Naive thymus-derived CD8-positive, alpha-beta T cell (primary cell): ENCODE measurements around the gene SH3BP2. TPM values are rescaled to one million over a fixed set of nuclear protein-coding genes. Genes with fewer than 3 reads are reported as not detected.

Experiments
- ATAC-seq, 2 donors: fragments of 150-1000 bp; cut with Tn5 transposase in 1 of 2; sonication (Bioruptor Pico), chemical (Tn5 transposase) in 1 of 2; 1 replicate in 1 of 2; 2 replicates in 1 of 2; pipeline ENCODE4 v1.10.0; 2021; ENCODE audit warnings: mild to moderate bottlenecking in 2 of 2, moderate library complexity in 2 of 2
- POLR2A ChIA-PET: fragments of 350-600 bp; sonication (Branson Sonifier 250); formaldehyde crosslinking; loops from one replicate; lab custom pipeline; 2021; ENCODE audit warnings: antibody characterized with exemption; lab: Charles Lee
- DNase-seq, 10 donors: peaks; one replicate each; pipeline versions ENCODE4 v3.0.0 to v3.0.0-alpha.2; 2020 to 2022
- H3K27ac Mint-ChIP-seq, 10 donors: one replicate each; pipeline ENCODE4 v1.8.0; 2020 to 2022; ENCODE audit warnings: mild to moderate bottlenecking in 10 of 10, mixed read lengths in 10 of 10, moderate library complexity in 4 of 10, inconsistent platforms in 1 of 10
- H3K27me3 Mint-ChIP-seq, 5 donors: one replicate each; pipeline ENCODE4 v1.8.0; 2021 to 2022; ENCODE audit warnings: mixed read lengths in 5 of 5
- H3K36me3 Mint-ChIP-seq, 3 donors: one replicate each; pipeline ENCODE4 v1.8.0; 2020 to 2022; ENCODE audit warnings: mixed read lengths in 3 of 3, mild to moderate bottlenecking in 2 of 3, inconsistent platforms in 1 of 3
- H3K4me1 Mint-ChIP-seq, 4 donors: one replicate each; pipeline ENCODE4 v1.8.0; 2021 to 2022; ENCODE audit warnings: mixed read lengths in 4 of 4
- H3K4me3 Mint-ChIP-seq, 10 donors: one replicate each; pipeline ENCODE4 v1.8.0; 2020 to 2022; ENCODE audit warnings: mild to moderate bottlenecking in 10 of 10, mixed read lengths in 10 of 10, moderate library complexity in 6 of 10, inconsistent platforms in 1 of 10
- H3K9me3 Mint-ChIP-seq, 9 donors: one replicate each; pipeline ENCODE4 v1.8.0; 2020 to 2022; ENCODE audit warnings: mixed read lengths in 9 of 9, mild to moderate bottlenecking in 3 of 9, inconsistent platforms in 1 of 9, moderate library complexity in 1 of 9
- polyA plus RNA-seq, 3 donors: library from polyadenylated mRNA; unstranded; fragments of 300-500 nt; fragmentation: Illumina TruSeq; gene quantifications; one replicate each; pipeline ENCODE4 v1.2.3, GENCODE V29; 2021
- total RNA-seq, 8 experiments: library from RNA in 2 of 8; stranded (reverse) in 2 of 8; gene quantifications; one replicate each; pipeline ENCODE4 v1.2.3 and lab custom pipeline; 2021 to 2026

SH3BP2 gene
- total and polyA plus RNA-seq, 5 experiments from 2014 or later, result 4.8 to 28.3 (median 10.8) TPM

DNA sequence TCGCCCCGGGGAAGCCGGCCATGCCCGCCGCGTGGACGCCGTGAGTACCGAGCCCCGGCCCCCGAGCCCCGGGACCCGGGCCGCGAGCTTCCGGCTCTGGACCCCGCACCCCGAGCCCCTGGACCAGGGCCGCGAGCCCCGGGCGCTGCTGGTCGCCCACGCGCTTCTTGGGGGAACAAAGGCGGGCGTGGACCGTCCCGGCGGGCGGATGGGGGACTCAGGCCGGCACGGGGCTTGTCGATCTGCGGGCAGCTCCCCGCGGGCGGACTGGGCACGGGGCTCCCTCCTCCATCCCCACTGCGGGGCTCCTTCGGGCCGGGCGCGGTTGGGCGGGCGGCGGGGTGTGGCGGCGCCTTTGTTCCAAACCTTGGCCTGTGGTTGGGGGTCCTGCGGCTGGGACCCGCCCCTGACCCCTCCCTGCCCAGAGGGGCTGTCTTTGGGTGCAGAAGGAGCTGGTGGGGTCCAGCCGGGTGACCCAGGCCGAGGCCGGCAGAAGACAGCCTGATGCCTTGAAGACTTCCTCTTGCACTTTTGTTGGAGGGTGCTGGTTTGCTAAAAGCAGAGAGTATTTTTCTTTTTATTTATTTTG, 25.6 kb downstream of the SH3BP2 start:
- peak overlapping the region; percentile 56 to 81 (median 71) for H3K4me3 Mint-ChIP-seq
- peak overlapping the region in 4 of 10 donors; percentile 71 to 87 (median 73) for H3K27ac Mint-ChIP-seq
- no peaks in the 10 kb centered on the region for H3K27me3 Mint-ChIP-seq
- ATAC-seq (peak; percentile 1 to 35), DNase-seq (peak in 1 of 10 donors; percentile 16)
- H3K9me3 Mint-ChIP-seq, result no peaks in the 10 kb centered on the region
- POLR2A ChIA-PET, result interaction anchor here (0.7 to 3.1 kb wide), 9 partner anchors 9 to 144 kb away, joined by 3 to 17 read pairs (median 3); partner anchors contain the start of gene ADD1
- peaks cover 0 to 19% (median 0%) of the 10 kb centered on the region in 3 donors for H3K36me3 Mint-ChIP-seq
- H3K4me1 Mint-ChIP-seq, result peaks cover 37 to 62% (median 59%) of the 10 kb centered on the region in 4 donors

DNA sequence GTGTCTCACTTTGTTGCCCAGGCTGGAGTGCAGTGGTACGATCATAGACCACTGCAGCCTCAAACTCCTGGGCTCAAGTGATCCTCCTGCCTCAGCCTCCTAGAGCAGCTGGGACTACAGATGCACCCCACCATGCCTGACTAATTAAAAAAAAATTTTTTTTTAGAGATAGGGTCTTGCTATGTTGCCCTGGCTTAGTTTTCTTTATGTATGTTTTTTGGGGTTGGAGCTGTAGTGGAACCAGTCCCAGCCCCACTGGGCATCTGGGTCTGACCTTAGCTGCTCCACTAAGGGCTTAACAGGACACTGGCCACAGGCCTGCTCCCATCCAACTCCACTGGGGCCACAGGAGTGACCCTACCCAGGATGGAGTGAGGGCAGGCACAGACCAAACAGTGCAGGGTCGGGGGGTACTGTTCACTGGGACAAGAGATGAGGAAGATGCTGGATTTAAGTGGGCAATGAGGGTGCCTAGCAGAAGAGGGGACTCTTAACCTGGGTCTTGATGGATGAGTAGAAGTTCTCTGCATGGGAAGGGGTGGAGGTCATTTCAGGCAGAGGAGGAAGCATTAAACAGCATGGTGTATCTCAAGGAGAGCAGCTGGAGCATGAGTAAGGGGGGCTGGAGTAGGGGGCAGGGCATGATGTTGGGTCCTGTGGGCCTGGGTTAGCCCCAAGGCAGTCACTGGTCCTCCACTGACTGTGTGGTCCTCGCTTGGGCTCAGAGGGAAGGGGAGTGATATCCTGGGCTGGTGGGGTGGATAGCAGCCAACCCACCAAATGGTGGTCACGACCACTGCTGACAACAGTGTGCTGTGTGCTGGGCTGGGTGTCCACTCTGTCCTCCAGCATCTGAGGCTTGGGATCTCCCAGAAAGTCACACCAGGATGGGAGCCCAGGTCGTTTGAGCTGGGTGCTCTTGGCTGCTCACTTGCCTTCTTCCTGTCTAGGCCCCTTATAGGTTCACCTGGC, 26.6 kb downstream of the SH3BP2 start:
- Mint-ChIP-seq H3K36me3 (peaks cover 0 to 26% (median 0%) of the 10 kb centered on the region in 3 donors), H3K4me3 (peak overlapping the region; percentile 56 to 88 (median 71)), H3K27ac (peak overlapping the region; percentile 70 to 93 (median 74)), H3K4me1 (peaks cover 27 to 53% (median 48%) of the 10 kb centered on the region in 4 donors), H3K27me3 (no peaks in the 10 kb centered on the region), H3K9me3 (no peaks in the 10 kb centered on the region)
- ATAC-seq (no peak), DNase-seq (no peak)
- POLR2A ChIA-PET, result interaction anchor here (0.6 to 3.1 kb wide), 6 partner anchors 9 to 34 kb away, joined by 3 to 17 read pairs (median 4); no protein-coding TSS in a partner anchor

DNA sequence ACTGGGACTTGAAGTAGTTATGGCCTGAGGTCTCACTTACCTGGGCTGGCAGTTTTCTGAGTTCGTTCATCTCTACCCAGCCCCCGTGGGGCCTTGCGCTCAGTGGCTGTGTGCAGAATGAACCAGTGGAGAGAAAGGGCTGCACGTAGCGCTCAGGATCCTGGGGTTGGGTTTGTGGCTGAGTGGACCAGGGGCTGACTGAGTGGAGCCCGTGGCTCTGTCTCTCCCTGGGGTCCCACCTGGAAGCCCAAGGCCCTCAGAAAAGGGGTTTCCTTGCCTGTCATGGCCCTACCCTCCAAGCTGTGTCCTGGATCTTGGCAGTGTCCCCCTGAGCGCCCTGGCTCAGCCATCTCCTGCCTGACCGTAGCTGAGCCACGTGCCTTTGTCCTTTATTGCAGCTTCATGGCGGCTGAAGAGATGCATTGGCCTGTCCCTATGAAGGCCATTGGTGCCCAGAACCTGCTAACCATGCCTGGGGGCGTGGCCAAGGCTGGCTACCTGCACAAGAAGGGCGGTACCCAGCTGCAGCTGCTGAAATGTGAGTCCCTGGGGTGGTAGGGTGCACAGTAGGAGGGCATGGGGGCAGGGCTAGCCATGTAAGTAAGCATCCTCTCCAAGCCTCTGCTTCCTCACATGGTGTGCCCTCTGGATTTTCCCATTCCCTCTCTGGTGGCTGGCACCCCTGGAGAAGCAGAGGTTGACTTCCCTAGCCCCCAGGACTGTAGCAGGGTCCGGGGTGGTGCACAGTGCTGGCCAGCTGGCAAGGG, 27.5 kb downstream of the SH3BP2 start:
- H3K4me3 Mint-ChIP-seq, result peak overlapping the region in 5 of 10 donors; percentile 26 to 75 (median 63)
- H3K36me3 Mint-ChIP-seq, result peaks cover 0 to 34% (median 0%) of the 10 kb centered on the region in 3 donors
- peak overlapping the region in 8 of 10 donors; percentile 56 to 93 (median 72) for H3K27ac Mint-ChIP-seq
- H3K4me1 Mint-ChIP-seq, result peaks cover 25 to 47% (median 40%) of the 10 kb centered on the region in 4 donors
- H3K27me3 Mint-ChIP-seq, result no peaks in the 10 kb centered on the region
- POLR2A ChIA-PET, result interaction anchor here (0.8 to 1.1 kb wide), 2 partner anchors 8 to 20 kb away, joined by 3 read pairs; no protein-coding TSS in a partner anchor
- no peaks in the 10 kb centered on the region for H3K9me3 Mint-ChIP-seq
- DNase-seq (no peak), ATAC-seq (no peak)

GRCh38 chr4:2822461-2823300, 29.8 kb downstream of the SH3BP2 start:
- H3K4me3 Mint-ChIP-seq, result no peak overlapping the region
- H3K36me3 Mint-ChIP-seq, result peaks cover 0 to 32% (median 0%) of the 10 kb centered on the region in 3 donors
- DNase-seq (peak in 1 of 10 donors; percentile 57), ATAC-seq (no peak)
- H3K27ac Mint-ChIP-seq, result peak overlapping the region in 4 of 10 donors; percentile 46 to 79 (median 69)
- H3K4me1 Mint-ChIP-seq, result peaks cover 17 to 32% (median 21%) of the 10 kb centered on the region in 4 donors
- no peaks in the 10 kb centered on the region for H3K27me3 Mint-ChIP-seq
- POLR2A ChIA-PET, result no interaction called here
- H3K9me3 Mint-ChIP-seq, result no peaks in the 10 kb centered on the region

DNA sequence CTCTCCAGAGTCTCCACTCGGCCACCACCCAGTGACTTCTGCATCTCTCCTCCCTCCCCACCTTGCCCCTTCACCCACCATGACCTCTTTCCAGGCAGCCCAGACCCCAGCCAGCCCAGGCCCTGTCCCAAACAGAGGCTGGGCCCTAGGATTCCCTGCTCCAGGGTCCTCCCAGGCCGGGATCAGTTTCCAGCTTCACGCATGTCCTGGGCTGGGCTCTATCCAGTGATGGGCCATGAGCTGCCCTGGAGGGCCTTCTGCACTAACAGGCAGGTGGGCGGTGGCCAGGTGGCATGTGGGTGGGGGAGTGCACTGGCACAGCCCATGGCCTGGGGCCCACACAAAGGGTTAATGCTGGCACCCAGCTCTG, 30.4 kb downstream of the SH3BP2 start:
- POLR2A ChIA-PET, result interaction anchor here (1.5 kb wide), 1 partner anchor 9 kb away, joined by 6 read pairs; no protein-coding TSS in a partner anchor
- Mint-ChIP-seq H3K36me3 (peaks cover 0 to 35% (median 0%) of the 10 kb centered on the region in 3 donors), H3K27ac (peak overlapping the region in 1 of 10 donors; percentile 63), H3K4me3 (no peak overlapping the region), H3K4me1 (peaks cover 17 to 31% (median 20%) of the 10 kb centered on the region in 4 donors), H3K27me3 (no peaks in the 10 kb centered on the region), H3K9me3 (no peaks in the 10 kb centered on the region)
- DNase-seq (peak in 1 of 10 donors; percentile 2), ATAC-seq (no peak)

GRCh38 chr4:2823671-2824328, 30.9 kb downstream of the SH3BP2 start:
- DNase-seq, result peak in 2 of 10 donors; percentile 2 to 40
- POLR2A ChIA-PET, result interaction anchor here (1.5 kb wide), 1 partner anchor 9 kb away, joined by 6 read pairs; no protein-coding TSS in a partner anchor
- Mint-ChIP-seq H3K27ac (peak overlapping the region in 1 of 10 donors; percentile 6), H3K9me3 (no peaks in the 10 kb centered on the region), H3K4me1 (peaks cover 16 to 35% (median 19%) of the 10 kb centered on the region in 4 donors), H3K27me3 (no peaks in the 10 kb centered on the region), H3K4me3 (no peak overlapping the region), H3K36me3 (peaks cover 0 to 40% (median 0%) of the 10 kb centered on the region in 3 donors)
- no peak for ATAC-seq

GRCh38 chr4:2824329-2824835, 31.5 kb downstream of the SH3BP2 start:
- POLR2A ChIA-PET, result interaction anchor here (0.6 to 1.5 kb wide), 2 partner anchors 10 to 26 kb away, joined by 3 to 6 read pairs; no protein-coding TSS in a partner anchor
- Mint-ChIP-seq H3K36me3 (peaks cover 0 to 43% (median 2%) of the 10 kb centered on the region in 3 donors), H3K27ac (peak overlapping the region in 1 of 10 donors; percentile 53), H3K27me3 (no peaks in the 10 kb centered on the region), H3K9me3 (no peaks in the 10 kb centered on the region), H3K4me3 (no peak overlapping the region), H3K4me1 (peaks cover 11 to 32% (median 16%) of the 10 kb centered on the region in 4 donors)
- DNase-seq, result peak in 2 of 10 donors; percentile 2 to 47
- ATAC-seq, result no peak

DNA sequence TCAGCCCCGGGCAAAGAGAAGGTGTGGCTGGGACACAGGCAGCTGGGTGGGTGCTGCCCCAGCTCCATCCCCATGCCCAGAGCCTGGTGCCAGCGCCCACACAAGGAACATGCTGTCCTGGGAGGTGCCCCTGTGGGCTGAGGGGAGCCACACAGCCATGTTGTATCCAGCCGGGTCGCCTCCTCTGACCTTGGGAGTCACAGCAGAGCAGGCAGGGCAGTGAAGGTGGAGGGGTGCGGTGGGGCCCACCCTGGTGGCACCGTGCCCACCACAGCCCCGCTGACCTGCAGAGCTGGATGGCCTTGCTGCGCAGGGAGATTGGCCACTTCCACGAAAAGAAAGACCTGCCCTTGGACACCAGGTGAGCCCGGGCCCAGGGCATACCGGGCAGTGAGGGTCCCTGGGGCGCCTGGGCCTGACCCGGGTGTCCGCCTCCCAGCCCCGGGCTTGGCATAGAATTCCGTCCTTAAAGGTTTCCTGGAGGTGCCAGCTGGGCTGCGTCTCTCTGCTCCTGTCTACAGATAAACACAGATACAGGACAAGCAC, 32.0 kb downstream of the SH3BP2 start:
- Mint-ChIP-seq H3K27ac (peak overlapping the region in 2 of 10 donors; percentile 37 to 72), H3K27me3 (no peaks in the 10 kb centered on the region), H3K9me3 (no peaks in the 10 kb centered on the region), H3K4me1 (peaks cover 5 to 27% (median 11%) of the 10 kb centered on the region in 4 donors), H3K36me3 (peaks cover 0 to 46% (median 2%) of the 10 kb centered on the region in 3 donors), H3K4me3 (no peak overlapping the region)
- POLR2A ChIA-PET, result interaction anchor here (0.6 to 1.5 kb wide), 2 partner anchors 10 to 26 kb away, joined by 3 to 6 read pairs; no protein-coding TSS in a partner anchor
- DNase-seq (peak in 2 of 10 donors; percentile 3 to 50), ATAC-seq (no peak)

DNA sequence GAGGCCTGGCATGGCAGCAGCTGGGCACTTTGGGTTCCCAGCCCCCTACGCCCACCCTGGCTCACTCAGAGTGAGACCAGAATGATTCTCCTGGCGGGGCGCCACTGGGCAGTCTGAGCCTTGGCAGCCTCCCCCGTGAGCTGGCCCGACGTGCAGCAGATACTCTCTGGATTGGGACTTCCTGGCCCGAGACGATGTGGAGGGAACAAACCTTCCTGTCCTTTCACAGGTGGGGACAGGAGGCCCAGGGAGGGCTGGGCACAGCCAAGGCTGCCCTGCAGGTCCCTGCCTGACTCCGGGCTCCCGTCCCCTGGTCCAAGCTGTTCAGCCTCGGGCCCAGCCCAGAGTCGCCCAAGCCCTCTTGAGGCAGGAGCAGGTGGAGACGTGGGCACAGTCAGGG, 32.9 kb downstream of the SH3BP2 start:
- Mint-ChIP-seq H3K27me3 (no peaks in the 10 kb centered on the region), H3K4me3 (no peak overlapping the region), H3K36me3 (peaks cover 0 to 48% (median 2%) of the 10 kb centered on the region in 3 donors), H3K4me1 (peaks cover 0 to 19% (median 6%) of the 10 kb centered on the region in 4 donors), H3K9me3 (no peaks in the 10 kb centered on the region), H3K27ac (peak overlapping the region in 2 of 10 donors; percentile 37 to 40)
- POLR2A ChIA-PET, result no interaction called here
- no peak for ATAC-seq
- DNase-seq, result no peak
